Activated T-helper 9 cell treated with anti-CD3 and anti-CD28 coated beads, Interleukin-2, amount 50 U/mL, for 16 hours (primary cell): ENCODE results near the gene PYGO2.

Experiments
- DNase-seq: peaks from one replicate; pipeline ENCODE4 v3.0.0-alpha.2; 2020; ENCODE audit warnings: low read depth

Gene PYGO2

GRCh38 chr1:154943649-154944400 lies 17.8 kb downstream of the PYGO2 start:
- DNase-seq = peak; percentile 21

DNA sequence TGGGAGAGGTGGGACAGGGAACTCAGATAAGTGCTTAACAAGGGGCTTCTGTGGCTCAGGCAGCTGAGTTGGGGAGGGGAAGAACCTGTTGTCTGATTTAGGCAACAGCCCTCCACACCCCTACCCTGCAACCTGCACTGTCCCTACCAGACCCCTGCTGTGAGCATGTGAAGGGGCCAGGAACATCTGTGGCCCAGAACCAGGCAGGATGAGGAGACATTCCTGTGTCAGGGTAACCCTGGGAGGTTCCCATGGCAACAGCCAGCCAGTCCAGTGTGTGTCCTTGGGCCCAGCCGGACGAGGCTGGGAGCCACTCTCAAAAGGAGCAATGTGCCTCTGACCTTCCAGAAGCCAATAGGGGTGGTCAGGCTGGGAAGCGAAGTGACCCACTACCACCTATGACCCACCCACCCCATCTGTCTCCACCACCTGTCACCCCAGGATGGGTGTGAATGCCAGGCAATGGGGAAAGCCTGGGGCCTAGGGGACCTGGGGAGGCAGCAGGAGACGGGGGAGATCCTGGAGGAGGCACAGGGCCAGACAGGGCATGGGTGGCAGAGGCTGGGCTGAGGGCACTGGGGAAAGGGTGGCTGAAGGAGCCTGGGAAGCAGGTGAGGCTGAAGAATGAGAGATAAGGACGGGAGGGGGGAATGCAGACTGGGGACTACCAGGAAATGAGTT lies 20.1 kb downstream of the PYGO2 start:
- no peak for DNase-seq

DNA sequence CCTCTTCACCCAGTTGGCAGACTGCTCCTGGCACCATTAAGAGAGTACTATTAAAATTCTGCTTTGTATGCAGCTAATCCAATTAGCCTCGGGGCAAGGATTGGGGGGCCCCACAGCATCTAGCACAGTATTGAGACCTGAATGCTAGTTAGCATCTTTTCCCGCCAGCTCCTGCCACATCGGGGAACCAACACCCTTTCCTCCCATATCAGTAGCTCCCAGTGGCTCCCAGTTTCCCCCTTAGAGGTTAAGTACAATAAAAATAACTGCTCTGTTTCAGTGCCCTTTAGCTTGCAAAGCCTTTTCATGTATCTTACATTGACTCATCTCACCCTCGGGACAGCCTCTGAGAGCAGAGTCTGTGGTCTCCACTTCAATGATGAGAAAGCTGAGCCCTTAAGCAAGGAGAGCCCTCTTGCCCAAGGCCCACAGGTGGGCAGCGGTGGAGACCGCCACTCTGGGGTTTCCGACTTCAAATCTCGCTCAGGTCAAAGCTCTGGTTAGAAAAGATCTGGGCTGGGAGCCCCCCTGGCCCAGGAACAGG lies 20.9 kb downstream of the PYGO2 start:
- DNase-seq = no peak

DNA sequence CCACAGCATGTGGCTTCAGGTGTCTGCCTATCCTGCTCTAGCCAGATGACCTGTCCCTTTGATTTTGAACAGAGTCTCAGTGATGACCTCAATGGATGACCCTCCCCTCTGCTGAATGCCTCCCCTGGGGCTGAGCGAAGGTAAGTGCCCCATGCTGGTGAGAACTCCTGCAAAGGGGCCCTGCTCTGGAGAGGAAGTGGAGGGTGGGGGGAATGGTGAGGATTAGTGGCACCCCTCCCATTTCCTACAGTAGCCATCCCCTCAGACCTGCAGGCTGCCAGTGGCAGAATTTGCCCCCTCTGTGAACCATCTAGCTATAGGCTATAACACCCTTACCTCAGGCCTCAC lies 21.4 kb downstream of the PYGO2 start:
- no peak for DNase-seq

DNA sequence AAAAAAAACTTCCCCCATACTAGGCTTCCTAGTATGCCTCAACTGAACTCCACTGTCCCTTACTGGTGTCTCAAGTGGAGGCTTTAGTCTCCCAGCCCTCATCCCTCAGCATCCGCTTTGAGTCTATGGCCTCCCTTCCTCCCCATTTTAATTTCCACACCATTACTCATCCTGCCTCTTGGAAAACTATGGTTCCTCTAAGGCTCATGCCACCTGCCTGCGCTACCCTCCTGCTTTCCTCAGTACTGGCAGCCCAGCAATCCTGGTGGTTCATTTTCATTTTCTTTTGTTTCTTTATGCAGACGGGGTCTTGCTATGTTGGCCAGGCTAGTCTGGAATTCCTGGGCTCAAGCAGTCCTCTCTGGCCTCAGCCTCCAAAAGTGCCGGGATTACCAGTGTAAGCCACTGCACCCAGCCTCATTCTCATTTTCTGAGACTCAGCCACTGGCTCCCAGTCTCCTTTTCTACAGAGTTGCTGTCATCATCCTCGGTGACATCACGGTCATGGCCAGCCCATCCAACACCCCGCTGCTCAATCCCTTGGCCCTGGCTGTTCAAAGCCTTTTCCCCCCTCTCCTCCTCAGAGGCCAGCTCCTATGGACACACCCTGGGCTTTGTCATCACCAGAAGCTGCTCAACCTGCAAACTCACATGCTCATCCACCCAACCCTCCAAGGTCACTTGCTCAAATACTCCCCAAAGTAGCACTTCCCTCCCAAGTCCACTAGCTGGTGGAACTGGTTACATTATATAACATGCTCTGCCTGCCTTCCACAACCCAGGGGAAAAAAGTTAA lies 22.8 kb downstream of the PYGO2 start:
- no peak for DNase-seq

DNA sequence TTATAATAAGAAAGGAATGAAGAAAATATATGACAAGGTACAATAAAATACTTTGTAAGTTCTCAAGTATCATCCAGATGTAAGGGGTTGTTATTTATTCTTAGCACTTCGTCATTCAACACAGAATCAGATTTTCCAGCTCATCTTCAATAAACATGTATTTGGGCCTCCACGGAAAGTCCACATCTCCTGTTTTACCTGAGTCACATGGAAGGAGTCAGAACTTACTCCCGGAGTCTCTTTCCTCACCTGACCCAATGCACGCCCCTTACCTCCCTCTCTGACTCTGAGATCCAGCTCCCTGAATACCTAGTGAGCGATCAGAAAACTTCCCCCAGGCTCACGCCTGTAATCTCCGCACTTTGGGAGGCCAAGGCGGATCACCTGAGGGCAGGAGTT lies 23.6 kb downstream of the PYGO2 start:
- no peak for DNase-seq

DNA sequence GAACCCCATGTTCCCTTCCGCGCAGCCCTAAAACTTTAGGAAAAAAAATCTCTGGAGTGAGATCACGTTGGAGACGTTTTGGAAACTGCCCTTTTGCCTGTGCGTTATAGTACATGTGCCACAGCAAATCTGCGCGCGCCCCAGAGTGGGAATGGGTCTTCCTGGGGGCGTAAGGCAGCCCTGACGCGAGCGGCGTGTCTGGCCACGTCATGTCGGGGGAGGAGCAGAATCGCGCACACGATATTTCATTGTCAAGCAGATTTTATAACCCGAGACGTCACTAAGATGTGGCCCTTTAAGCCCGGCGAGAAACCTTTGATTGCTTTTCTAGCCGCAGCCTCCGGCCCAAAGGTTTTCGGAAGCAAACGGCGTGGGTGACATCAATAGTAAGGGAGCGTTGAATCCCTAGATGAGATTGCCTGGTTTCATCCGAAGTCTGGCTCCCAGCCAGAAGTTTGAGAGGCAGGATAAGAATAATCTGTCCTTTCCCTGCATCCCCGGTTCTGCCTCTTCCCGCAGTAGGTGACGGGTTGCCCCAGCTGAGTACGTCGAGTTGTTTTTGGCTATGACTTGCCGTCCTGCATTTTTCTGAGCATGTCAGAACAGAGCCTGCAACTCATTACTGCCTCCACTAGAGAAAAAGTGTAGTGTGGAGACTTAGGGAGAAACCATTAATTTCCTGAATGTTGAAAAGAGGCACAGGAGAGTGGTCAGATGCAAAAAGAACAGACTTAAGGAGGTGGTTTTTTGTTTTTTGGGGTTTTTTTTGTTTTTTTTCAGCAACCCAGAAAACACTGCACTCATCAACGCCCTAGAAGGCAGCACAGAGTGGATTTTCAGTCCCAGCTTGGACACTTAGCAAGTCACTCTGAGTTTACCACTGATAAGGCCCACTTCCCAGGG lies 24.2 kb downstream of the PYGO2 start:
- peak; percentile 81 for DNase-seq

- DNase-seq = peak; percentile 90
Observed at GRCh38 chr1:154936555-154937084, 25.0 kb downstream of the PYGO2 start, which contains the start of gene PMVK. Gene PMVK (minus strand): TSS chr1:154936719. CDS start chr1:154936685, 34 bp downstream.

- no peak for DNase-seq
Observed at GRCh38 chr1:154935749-154936554, 25.6 kb downstream of the PYGO2 start.

- DNase-seq = no peak
Observed at GRCh38 chr1:154934358-154934948, 27.1 kb downstream of the PYGO2 start.

DNA sequence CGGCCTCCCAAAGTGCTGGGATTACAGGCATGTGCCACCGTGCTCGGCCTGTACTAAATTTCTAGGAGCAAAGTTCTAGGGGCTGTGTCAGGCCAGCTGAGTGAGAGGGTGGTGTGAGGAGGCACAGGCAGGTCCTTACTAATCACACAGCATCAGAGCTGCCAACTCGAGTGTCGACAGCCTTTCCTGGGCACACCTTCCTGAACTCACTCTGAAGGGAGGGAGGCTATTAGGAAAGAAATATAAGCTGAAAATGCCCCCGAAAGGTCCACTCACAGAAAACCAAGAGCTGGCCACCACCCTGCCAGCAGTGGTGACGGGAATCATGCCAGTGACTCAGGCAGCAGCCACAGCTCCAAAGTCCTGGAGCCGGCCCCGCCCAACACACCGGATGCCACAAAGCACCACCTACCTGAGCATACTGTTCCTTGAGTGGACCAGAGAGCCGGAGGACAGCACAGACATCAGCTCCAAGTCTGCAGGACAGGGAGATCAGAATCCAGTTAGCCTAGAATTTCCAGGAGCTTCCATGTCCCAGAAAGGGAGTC lies 29.6 kb downstream of the PYGO2 start:
- no peak for DNase-seq

GRCh38 chr1:154926201-154926600 lies 35.4 kb downstream of the PYGO2 start:
- DNase-seq = no peak

DNA sequence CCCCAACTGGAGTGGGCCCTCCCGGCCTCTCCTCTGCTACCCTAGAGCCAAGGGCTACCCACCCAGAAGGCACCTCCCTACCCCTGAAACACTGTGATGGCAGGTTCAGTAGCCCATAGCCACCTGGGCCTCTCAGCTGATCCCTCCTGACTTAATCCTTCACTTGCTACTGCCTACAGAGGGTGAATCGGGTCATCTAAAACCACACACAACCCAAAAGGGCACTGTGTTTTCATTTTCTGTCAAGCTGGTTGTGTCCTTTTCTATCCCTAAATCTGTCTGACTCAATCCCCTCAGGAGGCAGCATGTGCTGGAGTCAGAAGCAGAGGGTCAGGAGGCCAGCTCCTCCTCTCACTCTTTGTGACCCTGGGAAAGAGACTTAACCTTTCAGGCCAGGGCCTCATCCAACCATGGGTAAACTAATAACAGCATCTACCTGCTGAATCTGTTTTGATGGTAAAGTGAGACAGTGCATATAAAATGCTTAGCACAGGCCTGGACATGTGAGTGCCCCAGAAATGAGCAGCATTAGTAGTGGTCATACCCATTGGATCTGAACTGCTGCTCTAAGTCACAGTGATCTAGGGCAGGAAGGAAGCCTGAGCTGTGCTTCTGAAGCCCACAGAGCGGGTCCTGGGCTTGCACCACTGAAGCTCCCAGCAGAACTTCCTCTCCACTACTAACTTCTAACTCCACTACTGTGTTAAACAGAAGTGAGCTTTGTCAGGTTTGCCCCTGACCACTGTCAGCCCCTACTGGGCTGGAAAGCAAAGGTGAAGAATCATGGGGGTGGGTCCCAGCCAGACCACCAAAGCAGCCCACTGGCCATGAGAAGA lies 36.0 kb downstream of the PYGO2 start:
- no peak for DNase-seq

- no peak for DNase-seq
Observed at GRCh38 chr1:154923695-154924094, 37.9 kb downstream of the PYGO2 start.

- DNase-seq = no peak
Observed at GRCh38 chr1:154913273-154913672, 48.3 kb downstream of the PYGO2 start.

GRCh38 chr1:154912755-154913154 lies 48.8 kb downstream of the PYGO2 start:
- DNase-seq = no peak

- no peak for DNase-seq
Observed at GRCh38 chr1:154911691-154912550, 49.7 kb downstream of the PYGO2 start.

DNA sequence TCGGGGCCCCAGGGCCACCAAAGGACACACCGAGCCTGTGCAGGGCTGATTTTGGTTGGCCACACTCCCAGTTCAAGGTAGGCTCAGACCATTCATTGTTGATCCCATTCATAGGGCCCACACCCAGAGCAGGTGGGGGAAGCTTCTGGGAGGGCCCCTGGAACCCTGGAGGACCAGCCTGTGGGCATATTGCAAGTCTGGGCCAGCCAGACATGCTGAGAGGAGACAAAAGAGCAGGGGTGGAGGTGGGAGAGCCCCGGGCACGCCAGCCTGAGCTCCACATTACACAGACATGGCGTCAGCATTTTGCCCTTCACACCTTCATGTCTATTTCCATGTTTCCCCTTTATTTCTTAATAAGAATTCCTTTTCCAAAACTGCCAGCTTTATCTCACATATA lies 50.7 kb downstream of the PYGO2 start:
- DNase-seq = no peak
